HG02798 (cell line): ENCODE data around the gene ATP2A2.
"Not testable (repeated sequence)": the region's sequence is repeated elsewhere in the genome, so short reads cannot be mapped to it uniquely, and the experiment has no call there.

Source experiments
- ATAC-seq: cut with Tn5 transposase; IDR thresholded peaks from one replicate; pipeline ENCODE4 v1.9.1; 2021; ENCODE audit warnings: mild to moderate bottlenecking; ENCODE audit not compliant: unreplicated experiment, poor library complexity

The ATP2A2 gene

DNA sequence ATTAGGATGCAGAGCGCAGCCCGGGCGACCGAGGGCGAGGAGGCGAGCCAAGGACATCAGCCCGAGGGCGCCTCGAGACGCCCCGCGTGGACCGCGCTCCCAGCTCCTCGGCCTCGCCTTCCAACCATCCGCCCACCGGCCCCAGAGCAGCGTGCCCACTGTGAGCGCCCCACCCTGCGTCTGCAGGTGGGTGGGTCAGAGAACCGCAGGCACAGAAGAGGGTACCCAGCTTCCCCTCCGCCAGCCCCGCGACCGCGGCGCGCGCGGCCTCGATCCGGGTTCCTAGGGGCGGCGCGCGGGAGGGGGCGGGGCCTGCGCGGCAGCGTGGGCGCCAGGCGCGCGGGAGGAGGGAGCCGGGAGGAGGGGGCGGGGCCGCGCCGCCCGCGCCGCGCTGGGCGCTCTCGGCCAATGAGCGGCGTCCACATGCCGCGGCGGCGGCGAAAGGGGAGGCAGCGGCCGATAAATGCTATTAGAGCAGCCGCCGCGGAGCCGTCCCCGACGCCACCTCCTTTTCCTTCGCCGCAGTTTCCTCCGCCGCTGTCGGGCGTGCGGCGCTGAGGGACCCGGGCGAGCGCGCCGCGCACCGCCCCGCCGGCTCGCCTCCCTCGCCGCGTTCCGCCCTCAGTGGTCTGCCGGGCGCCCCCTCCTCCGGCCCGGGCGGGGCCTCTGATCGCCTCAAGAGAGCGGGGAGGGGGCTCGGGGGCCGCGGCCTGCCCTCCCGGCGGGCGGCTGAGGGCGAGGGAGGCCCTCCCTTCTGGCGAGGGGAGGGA, at the start of gene ATP2A2:
TSS of gene ATP2A2 (plus strand) at position 469 of the 770 bp plus-strand sequence. CDS start 543 bp downstream, outside the sequence.
- ATAC-seq: peak; percentile 85

DNA sequence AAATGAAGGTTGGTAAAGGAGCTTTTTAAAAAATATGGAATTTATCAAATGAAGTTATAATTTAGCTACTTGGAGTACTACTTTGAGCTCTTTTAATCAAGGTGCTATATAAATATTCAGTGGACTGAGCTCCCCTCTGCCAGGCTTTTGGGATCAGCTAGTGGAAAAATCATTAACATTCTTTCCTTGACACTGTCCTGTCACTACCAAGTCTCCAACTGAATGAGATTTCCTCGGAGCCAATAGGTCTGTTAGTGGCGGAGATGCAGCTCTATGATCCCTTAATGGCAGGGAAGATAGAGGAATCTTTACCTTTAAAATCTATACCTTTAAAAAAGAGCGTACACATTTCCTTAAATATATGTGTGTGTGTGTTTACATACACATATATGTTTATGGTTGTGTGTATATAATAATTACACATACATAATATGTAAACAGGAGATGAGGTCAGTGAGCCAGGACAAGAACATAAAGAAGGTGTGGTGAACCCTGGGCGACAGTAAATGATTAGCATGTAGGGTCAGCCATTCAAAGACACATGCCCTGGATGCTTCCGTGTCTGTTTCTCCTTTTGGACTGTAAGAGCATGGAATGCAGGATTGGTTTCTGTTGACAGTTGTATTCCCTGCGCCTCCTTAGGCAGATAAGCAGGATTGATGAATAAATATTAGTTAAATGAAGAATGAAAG, 47.7 kb upstream of the ATP2A2 start:
- no peak for ATAC-seq

- ATAC-seq: no peak
These were observed 46.7 kb upstream of the ATP2A2 start for GRCh38 chr12:110234331-110234751.

DNA sequence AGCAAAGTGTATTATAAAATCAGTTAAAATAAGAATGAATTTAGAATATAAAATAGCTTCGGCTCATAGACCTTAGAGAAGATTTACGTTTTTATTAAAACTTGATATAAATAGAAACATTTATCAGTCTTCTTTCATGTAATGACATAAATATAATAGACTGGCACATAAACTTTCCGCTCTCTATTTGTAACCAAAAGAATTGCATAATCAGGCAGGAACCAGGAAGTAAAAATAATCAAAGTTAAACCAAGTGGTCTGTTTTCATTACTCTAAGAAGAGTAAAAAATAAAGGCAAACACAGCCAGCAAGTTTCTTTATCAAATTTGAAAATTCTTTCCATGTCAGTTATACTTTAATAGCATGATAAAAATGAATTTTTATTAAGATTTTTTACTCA, 46.3 kb upstream of the ATP2A2 start:
- no peak for ATAC-seq

DNA sequence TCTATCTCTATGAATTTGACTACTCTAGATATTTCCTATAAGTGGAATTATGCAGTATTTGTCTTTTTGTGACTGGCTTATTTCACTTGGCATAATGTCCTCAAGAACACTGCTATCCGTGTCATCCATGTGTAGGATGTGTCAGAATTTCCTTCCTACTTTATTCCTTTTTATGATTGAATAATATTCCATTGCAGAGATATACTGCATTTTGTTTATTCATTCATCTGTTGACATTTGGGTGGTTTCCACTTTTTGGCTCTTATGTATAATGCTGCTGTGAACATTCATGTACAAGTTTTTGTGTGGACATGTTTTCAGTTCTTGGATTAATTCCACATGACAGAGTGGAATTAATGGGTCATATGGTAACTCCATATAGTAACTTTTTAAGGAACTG, 45.7 kb upstream of the ATP2A2 start:
- no peak for ATAC-seq

GRCh38 chr12:110243227-110243626, 37.8 kb upstream of the ATP2A2 start:
- no peak for ATAC-seq

DNA sequence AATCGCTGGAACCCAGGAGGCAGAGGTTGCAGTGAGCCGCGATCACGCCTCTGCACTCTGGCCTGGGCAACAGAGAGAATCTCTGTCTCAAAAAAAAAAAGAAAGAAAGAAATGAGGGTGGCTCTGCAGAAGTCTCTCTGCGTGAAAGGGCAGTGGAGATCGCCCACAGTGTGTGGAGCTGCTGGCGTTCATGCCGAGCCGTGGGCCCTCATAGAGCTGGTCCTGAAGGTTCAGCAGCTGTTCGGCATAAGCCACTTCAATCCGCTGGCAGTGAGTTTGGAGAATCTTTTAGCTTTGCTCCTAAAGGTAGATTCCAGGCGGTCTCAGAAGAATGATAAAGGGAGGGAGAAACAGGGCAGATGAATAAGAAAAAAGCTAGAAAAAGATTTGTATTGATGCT, 36.7 kb upstream of the ATP2A2 start:
- no peak for ATAC-seq

DNA sequence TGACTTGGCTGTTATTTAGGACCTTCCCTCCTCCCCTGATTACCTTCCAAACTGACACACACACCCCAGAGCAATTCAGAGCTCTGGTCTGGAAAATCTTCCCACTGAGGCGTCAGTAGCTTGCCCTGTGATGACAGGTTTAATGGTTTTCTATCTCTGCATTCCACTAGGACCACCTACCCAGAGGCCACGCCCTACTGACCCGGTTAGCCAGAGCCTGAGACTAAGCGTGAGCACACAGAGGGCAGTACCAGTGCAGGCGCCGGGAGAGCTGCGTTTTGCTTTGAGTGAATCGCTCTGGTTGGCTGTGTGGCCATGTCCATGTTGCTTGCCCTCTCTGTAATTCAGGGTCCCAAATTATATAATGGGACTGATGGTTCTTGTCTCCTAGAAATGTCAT, 36.2 kb upstream of the ATP2A2 start:
- ATAC-seq: no peak

- no peak for ATAC-seq
These were observed 35.7 kb upstream of the ATP2A2 start for GRCh38 chr12:110245369-110245772.

GRCh38 chr12:110246636-110247339, 34.3 kb upstream of the ATP2A2 start:
- ATAC-seq: no peak

GRCh38 chr12:110247340-110248095, 33.5 kb upstream of the ATP2A2 start:
- no peak for ATAC-seq

DNA sequence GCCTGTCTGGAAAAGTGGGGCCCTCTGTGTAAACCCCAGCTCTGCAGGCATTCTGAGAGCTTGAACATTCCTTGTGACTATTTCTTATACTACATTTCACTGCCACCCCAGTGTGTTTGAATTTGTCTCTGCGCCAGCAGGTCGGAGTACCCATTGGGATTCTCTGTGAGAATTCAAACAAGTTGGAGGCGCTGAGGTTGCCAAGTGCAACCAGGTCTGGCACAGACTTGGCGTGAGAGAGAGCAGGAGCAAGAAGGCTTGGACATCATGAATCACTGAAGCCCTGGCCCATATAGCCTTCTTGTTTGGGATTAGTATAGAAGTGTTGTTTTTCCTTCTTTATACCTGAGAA, 33.0 kb upstream of the ATP2A2 start:
- no peak for ATAC-seq

GRCh38 chr12:110249105-110249504, 31.9 kb upstream of the ATP2A2 start:
- ATAC-seq: no peak

DNA sequence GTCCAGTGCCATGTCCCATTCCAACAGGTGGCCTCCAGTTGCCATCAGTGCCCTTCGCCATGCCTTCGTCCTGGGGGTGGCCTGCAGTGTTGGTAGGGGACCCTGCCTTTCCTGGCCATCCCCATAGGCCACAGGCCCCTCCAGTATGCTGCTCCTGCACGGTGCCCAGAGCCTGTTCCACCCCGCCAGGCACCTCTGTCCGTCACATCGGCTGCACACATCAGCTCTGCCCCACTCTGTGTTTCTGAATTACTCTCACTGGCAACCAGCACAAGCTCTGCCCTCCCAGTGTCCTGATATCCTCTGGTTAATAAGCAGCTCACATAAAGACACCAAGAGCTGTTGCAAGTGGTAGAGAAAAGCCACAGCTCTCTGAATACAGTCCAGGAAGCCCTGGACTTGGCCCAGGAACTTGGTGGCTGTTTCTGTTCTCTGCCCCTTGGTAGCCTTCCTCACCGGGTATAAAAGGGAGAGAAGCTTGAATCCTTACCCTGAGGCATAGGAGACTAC, 31.3 kb upstream of the ATP2A2 start:
- no peak for ATAC-seq

GRCh38 chr12:110251381-110251780, 29.7 kb upstream of the ATP2A2 start:
- ATAC-seq: no peak

- no peak for ATAC-seq
These were observed 28.3 kb upstream of the ATP2A2 start for GRCh38 chr12:110252716-110253115.

DNA sequence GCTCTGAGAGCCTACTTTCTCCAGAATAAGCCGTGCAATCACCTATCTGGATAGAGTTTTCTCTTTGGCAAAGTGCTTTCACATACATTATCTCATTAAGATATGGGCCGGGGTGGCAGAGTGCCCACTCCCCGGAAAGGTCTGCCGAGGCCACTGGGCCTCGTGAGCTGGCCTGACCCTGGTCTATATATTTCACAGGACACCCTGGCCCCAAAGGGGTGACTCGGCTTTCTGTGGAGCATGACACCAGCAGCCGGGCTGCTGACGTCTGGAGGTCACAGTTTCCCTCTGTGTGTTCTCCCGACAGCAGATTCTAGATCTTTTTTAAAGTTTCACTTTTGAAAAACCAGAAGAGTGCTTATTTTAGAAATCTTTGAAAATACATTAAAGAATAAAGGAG, 27.9 kb upstream of the ATP2A2 start:
- no peak for ATAC-seq

- ATAC-seq: no peak
These were observed 26.0 kb upstream of the ATP2A2 start for GRCh38 chr12:110254971-110255540.

GRCh38 chr12:110255890-110256456, 25.1 kb upstream of the ATP2A2 start:
- ATAC-seq: not testable (repeated sequence)
